G401 (cell line): ENCODE data around the gene CYREN. TPM values are rescaled to one million over a fixed set of nuclear protein-coding genes. Genes with fewer than 3 reads are reported as not detected.
"Not testable (repeated sequence)": the region's sequence is repeated elsewhere in the genome, so short reads cannot be mapped to it uniquely, and the experiment has no call there.

Experiments used
- DNase-seq: peaks from one replicate; pipeline ENCODE4 v3.0.0-alpha.2; 2015; ENCODE audit warnings: low spot score
- in situ Hi-C: cut with HindIII; loops from 2 replicates; pipeline ENCODE4 v1.10.0; 2016; ENCODE audit warnings: low sequenced_read_pairs, mixed read lengths
- total RNA-seq: library from RNA; depleted of rRNA; stranded (reverse); fragments of >200 nt; shearing (Covaris generic); gene quantifications from 2 replicates; pipeline ENCODE4 v1.2.3, GENCODE V29; 2014

The CYREN gene
- total RNA-seq, 1 experiment from 2014 or later: 72.8 TPM

- in situ Hi-C loops: no loop called here
- DNase-seq: no peak
Measured at GRCh38 chr7:135181261-135181928, 10.9 kb upstream of the CYREN start.

- in situ Hi-C loops: no loop called here
- no peak for DNase-seq
Measured at GRCh38 chr7:135180122-135180521, 9.6 kb upstream of the CYREN start.

GRCh38 chr7:135179321-135179925, 8.9 kb upstream of the CYREN start:
- in situ Hi-C loops: no loop called here
- no peak for DNase-seq

- in situ Hi-C loops: no loop called here
Measured at GRCh38 chr7:135178364-135178763, 7.9 kb upstream of the CYREN start.

GRCh38 chr7:135177028-135177696, 6.7 kb upstream of the CYREN start:
- DNase-seq: no peak
- in situ Hi-C loops: no loop called here

More at GRCh38 chr7:135178364-135178763, 7.9 kb upstream of the CYREN start:
- no peak for DNase-seq

GRCh38 chr7:135175931-135176330, 5.4 kb upstream of the CYREN start:
- in situ Hi-C loops: no loop called here

GRCh38 chr7:135174941-135175340, 4.4 kb upstream of the CYREN start:
- in situ Hi-C loops: no loop called here
- no peak for DNase-seq

More at GRCh38 chr7:135175931-135176330, 5.4 kb upstream of the CYREN start:
- no peak for DNase-seq

- DNase-seq, in situ Hi-C loops: not testable (repeated sequence)
Measured at GRCh38 chr7:135173916-135174315, 3.4 kb upstream of the CYREN start.

GRCh38 chr7:135171581-135172291, 1.2 kb upstream of the CYREN start:
- DNase-seq: peak; percentile 30
- in situ Hi-C loops: not testable (repeated sequence)

GRCh38 chr7:135170998-135171481, 533 bp upstream of the CYREN start:
- in situ Hi-C loops, DNase-seq: not testable (repeated sequence)

GRCh38 chr7:135169964-135170273, 588 bp downstream of the CYREN start:
- in situ Hi-C loops: no loop called here
- no peak for DNase-seq

- peak; percentile 25 for DNase-seq
- in situ Hi-C loops: no loop called here
Measured at GRCh38 chr7:135169141-135169963, 1.2 kb downstream of the CYREN start.

- DNase-seq: no peak
- in situ Hi-C loops: no loop called here
Measured at GRCh38 chr7:135168489-135169140, 1.9 kb downstream of the CYREN start.

- in situ Hi-C loops: no loop called here
- no peak for DNase-seq
Measured at GRCh38 chr7:135168001-135168400, 2.5 kb downstream of the CYREN start.

GRCh38 chr7:135167365-135167917, 3.1 kb downstream of the CYREN start:
- in situ Hi-C loops: no loop called here
- no peak for DNase-seq

- in situ Hi-C loops: no loop called here
Measured at GRCh38 chr7:135166338-135166990, 4.0 kb downstream of the CYREN start.

GRCh38 chr7:135165862-135166261, 4.6 kb downstream of the CYREN start:
- in situ Hi-C loops: no loop called here
- no peak for DNase-seq

More at GRCh38 chr7:135166338-135166990, 4.0 kb downstream of the CYREN start:
- no peak for DNase-seq
